Measurements from ENCODE around the gene DMRTA1. TPM values are rescaled to one million over a fixed set of nuclear protein-coding genes. Genes with fewer than 3 reads are reported as not detected.
"Not testable (repeated sequence)": the region's sequence is repeated elsewhere in the genome, so short reads cannot be mapped to it uniquely, and the experiment has no call there.

The DMRTA1 gene
- total RNA-seq, 1 experiment from 2014 or later = not detected

GRCh38 chr9:22481566-22481965, 34.9 kb downstream of the DMRTA1 start:
- POLR2A ChIA-PET = no interaction called here
- intact Hi-C loops (cut with micrococcal nuclease) = no loop called here
- DNase-seq (ENCODE audit: low read depth, low spot score) (no peak), ATAC-seq (no peak)
- H3K79me2 ChIP-seq (ENCODE audit: insufficient read depth, low read length) = no peaks in the 10 kb centered on the region
- H3K27ac ChIP-seq (ENCODE audit: low read depth, low read length) = no peak overlapping the region
- no peak overlapping the region for H3K9ac ChIP-seq (ENCODE audit: low read length)
- no peaks in the 10 kb centered on the region for H3K9me3 ChIP-seq (ENCODE audit: control insufficient read depth in 1 of 2, insufficient read depth in 1 of 2, low read depth in 1 of 2, low read length in 2 of 2)
- no TSS peak for BruUV-seq (replicated peaks)
- no peaks in the 10 kb centered on the region for H3K9me2 ChIP-seq (ENCODE audit: insufficient read depth)
- no peaks in the 10 kb centered on the region for H3K36me3 ChIP-seq (ENCODE audit: control insufficient read depth in 1 of 2, insufficient read depth in 2 of 2, low read length in 2 of 2)
- H4K20me1 ChIP-seq (ENCODE audit: insufficient read depth) = no peaks in the 10 kb centered on the region; the same call in 1 of the 2 replicates
- H3K4me2 ChIP-seq (ENCODE audit: low read length) = no peak overlapping the region
- H3K4me1 ChIP-seq (ENCODE audit: control insufficient read depth in 1 of 2, insufficient read depth in 2 of 2, low read length in 2 of 2) = no peaks in the 10 kb centered on the region
- H3K27me3 ChIP-seq (ENCODE audit: insufficient read depth, low read length) = peaks cover 12% of the 10 kb centered on the region; the same call in 1 of the 2 replicates
- H3K4me3 ChIP-seq (replicated peaks in 1 of 2; ENCODE audit: low read depth in 1 of 2, low read length in 2 of 2) = no peak overlapping the region
- CTCF ChIA-PET = no interaction called here
- no peak overlapping the region for H2AFZ ChIP-seq (ENCODE audit: low read depth, low read length, poor library complexity, severe bottlenecking)
- no peak for TF ChIP-seq ELF1 (IDR thresholded peaks at IDR 0.05; ENCODE audit: borderline replicate concordance, low read depth)
- no peak for TF ChIP-seq ZNF274 (IDR thresholded peaks at IDR 0.05; ENCODE audit: low read depth, low read length)
- TF ChIP-seq TCF7L2 (IDR thresholded peaks at IDR 0.05; ENCODE audit: borderline replicate concordance, extremely low read depth, insufficient read depth, insufficient read length) = no peak
- TF ChIP-seq RAD21 (IDR thresholded peaks at IDR 0.05; ENCODE audit: low read depth) = no peak
- no peak for TF ChIP-seq ATF3 (IDR thresholded peaks at IDR 0.05)
- TF ChIP-seq POLR2A (IDR thresholded peaks at IDR 0.05; ENCODE audit: borderline replicate concordance, extremely low read depth, insufficient read depth, insufficient read length) = no peak
- no peak for TF ChIP-seq JUND (IDR thresholded peaks at IDR 0.05)
- no peak for TF ChIP-seq CBX3 (IDR thresholded peaks at IDR 0.05; ENCODE audit: low read depth)
- TF ChIP-seq SP1 (IDR thresholded peaks at IDR 0.05; ENCODE audit: low read depth) = no peak
- RAD21 ChIA-PET (ENCODE audit: low non-redundant PET in 1 of 2, low total read pairs in 2 of 2, uncharacterized antibody in 2 of 2, unreplicated experiment in 2 of 2) = no interaction called here

DNA sequence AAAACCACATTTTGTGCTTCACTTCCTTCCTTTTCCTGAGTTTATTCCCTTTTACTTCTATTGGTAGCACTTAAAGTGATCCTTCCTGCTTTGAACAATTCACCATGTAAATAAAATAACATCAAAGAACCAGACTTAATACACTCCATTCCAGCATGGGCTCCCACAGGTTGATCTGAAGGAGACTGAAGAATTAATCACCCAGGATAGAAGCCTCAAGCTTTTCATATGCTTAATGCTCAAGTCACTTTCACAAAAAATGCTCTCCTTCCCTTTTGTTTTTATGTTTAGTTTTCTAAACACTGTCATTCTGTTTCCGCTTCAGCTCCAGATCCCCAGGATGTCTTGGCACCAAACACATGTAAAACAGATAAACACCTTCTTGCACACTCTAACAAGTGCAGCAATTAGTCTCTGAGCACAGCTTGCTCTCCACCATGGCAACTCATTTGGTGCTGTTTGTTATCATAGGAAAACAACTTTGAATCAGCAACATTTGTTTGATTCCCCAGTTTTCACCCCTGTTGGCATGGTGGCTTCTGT, 37.0 kb downstream of the DMRTA1 start:
- intact Hi-C loops (cut with micrococcal nuclease) = no loop called here
- RAD21 ChIA-PET (ENCODE audit: low non-redundant PET in 1 of 2, low total read pairs in 2 of 2, uncharacterized antibody in 2 of 2, unreplicated experiment in 2 of 2) = no interaction called here
- Histone ChIP-seq H2AFZ (ENCODE audit: low read depth, low read length, poor library complexity, severe bottlenecking) (no peak overlapping the region), H4K20me1 (ENCODE audit: insufficient read depth) (no peaks in the 10 kb centered on the region; the same call in 1 of the 2 replicates), H3K4me3 (replicated peaks in 1 of 2; ENCODE audit: low read depth in 1 of 2, low read length in 2 of 2) (no peak overlapping the region), H3K36me3 (ENCODE audit: control insufficient read depth in 1 of 2, insufficient read depth in 2 of 2, low read length in 2 of 2) (no peaks in the 10 kb centered on the region), H3K79me2 (ENCODE audit: insufficient read depth, low read length) (no peaks in the 10 kb centered on the region), H3K9me2 (ENCODE audit: insufficient read depth) (no peaks in the 10 kb centered on the region), H3K27me3 (ENCODE audit: insufficient read depth, low read length) (peaks cover 9% of the 10 kb centered on the region; the same call in 1 of the 2 replicates), H3K9ac (ENCODE audit: low read length) (no peak overlapping the region), H3K27ac (ENCODE audit: low read depth, low read length) (no peak overlapping the region), H3K4me1 (ENCODE audit: control insufficient read depth in 1 of 2, insufficient read depth in 2 of 2, low read length in 2 of 2) (no peaks in the 10 kb centered on the region), H3K4me2 (ENCODE audit: low read length) (no peak overlapping the region), H3K9me3 (ENCODE audit: control insufficient read depth in 1 of 2, insufficient read depth in 1 of 2, low read depth in 1 of 2, low read length in 2 of 2) (no peaks in the 10 kb centered on the region)
- BruUV-seq (replicated peaks) = no TSS peak
- no peak for ATAC-seq
- TF ChIP-seq SRF (IDR thresholded peaks at IDR 0.05; ENCODE audit: low read depth) (no peak), YY1 (IDR thresholded peaks at IDR 0.05; ENCODE audit: extremely low read depth, insufficient replicate concordance, low read depth, low read length) (no peak), ZFX (IDR thresholded peaks at IDR 0.05) (no peak), SIN3A (IDR thresholded peaks at IDR 0.05; ENCODE audit: low read depth) (no peak)
- TF ChIP-seq, protein P1, sequence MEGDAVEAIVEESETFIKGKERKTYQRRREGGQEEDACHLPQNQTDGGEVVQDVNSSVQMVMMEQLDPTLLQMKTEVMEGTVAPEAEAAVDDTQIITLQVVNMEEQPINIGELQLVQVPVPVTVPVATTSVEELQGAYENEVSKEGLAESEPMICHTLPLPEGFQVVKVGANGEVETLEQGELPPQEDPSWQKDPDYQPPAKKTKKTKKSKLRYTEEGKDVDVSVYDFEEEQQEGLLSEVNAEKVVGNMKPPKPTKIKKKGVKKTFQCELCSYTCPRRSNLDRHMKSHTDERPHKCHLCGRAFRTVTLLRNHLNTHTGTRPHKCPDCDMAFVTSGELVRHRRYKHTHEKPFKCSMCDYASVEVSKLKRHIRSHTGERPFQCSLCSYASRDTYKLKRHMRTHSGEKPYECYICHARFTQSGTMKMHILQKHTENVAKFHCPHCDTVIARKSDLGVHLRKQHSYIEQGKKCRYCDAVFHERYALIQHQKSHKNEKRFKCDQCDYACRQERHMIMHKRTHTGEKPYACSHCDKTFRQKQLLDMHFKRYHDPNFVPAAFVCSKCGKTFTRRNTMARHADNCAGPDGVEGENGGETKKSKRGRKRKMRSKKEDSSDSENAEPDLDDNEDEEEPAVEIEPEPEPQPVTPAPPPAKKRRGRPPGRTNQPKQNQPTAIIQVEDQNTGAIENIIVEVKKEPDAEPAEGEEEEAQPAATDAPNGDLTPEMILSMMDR (IDR thresholded peaks at IDR 0.05 in 2 of 3, conservative IDR thresholded peaks at IDR 0.05 in 1 of 3; ENCODE audit: borderline replicate concordance in 1 of 3, insufficient read depth in 1 of 3, low read depth in 2 of 3, low read length in 2 of 3) = no peak
- CTCF ChIA-PET = no interaction called here
- DNase-seq (ENCODE audit: low read depth, low spot score) = no peak
- POLR2A ChIA-PET = no interaction called here

DNA sequence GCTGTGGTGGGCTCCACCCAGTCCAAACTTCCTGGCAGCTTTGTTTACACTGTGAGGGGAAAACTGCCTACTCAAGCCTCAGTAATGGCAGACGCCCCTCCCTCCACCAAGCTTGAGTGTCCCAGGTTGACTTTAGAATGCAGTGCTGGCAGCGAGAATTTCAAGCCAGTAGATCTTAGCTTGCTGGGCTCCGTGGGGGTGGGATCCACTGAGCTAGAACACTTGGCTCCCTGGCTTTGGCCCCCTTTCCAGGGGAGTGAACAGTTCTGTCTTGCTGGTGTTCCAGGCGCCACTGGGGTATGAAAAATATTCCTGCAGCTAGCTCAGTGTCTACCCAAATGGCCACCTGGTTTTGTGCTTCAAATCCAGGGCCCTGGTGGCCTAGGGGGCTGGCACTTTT, 49.6 kb downstream of the DMRTA1 start:
- CTCF ChIA-PET; DNase-seq (ENCODE audit: low read depth, low spot score); H4K20me1 ChIP-seq (ENCODE audit: insufficient read depth); intact Hi-C loops (cut with micrococcal nuclease); H3K4me2 ChIP-seq (ENCODE audit: low read length); H3K79me2 ChIP-seq (ENCODE audit: insufficient read depth, low read length); H3K27me3 ChIP-seq (ENCODE audit: insufficient read depth, low read length); H3K4me1 ChIP-seq (ENCODE audit: control insufficient read depth in 1 of 2, insufficient read depth in 2 of 2, low read length in 2 of 2); H3K9ac ChIP-seq (ENCODE audit: low read length); BruUV-seq (replicated peaks); RAD21 ChIA-PET (ENCODE audit: low non-redundant PET in 1 of 2, low total read pairs in 2 of 2, uncharacterized antibody in 2 of 2, unreplicated experiment in 2 of 2); H3K27ac ChIP-seq (ENCODE audit: low read depth, low read length); H3K36me3 ChIP-seq (ENCODE audit: control insufficient read depth in 1 of 2, insufficient read depth in 2 of 2, low read length in 2 of 2); ATAC-seq; H3K4me3 ChIP-seq (replicated peaks in 1 of 2; ENCODE audit: low read depth in 1 of 2, low read length in 2 of 2); H3K9me3 ChIP-seq (ENCODE audit: control insufficient read depth in 1 of 2, insufficient read depth in 1 of 2, low read depth in 1 of 2, low read length in 2 of 2); POLR2A ChIA-PET; H2AFZ ChIP-seq (ENCODE audit: low read depth, low read length, poor library complexity, severe bottlenecking); H3K9me2 ChIP-seq (ENCODE audit: insufficient read depth): not testable (repeated sequence)

Measured in HCT116 (cell line).